ENCODE measurements around the gene PRR33.

GRCh38 chr11:1922481-1923081 is 30.9 kb upstream of the PRR33 start:
- TF ChIP-seq CTCF (IDR thresholded peaks at IDR 0.05) (no peak), POLR2A (IDR thresholded peaks at IDR 0.05) (no peak), EP300 (IDR thresholded peaks at IDR 0.05) (no peak)
